HG02970 (cell line): Measurements from ENCODE around the gene SLC9A7.

Source experiments
- ATAC-seq: cut with Tn5 transposase; IDR thresholded peaks from one replicate; pipeline ENCODE4 v1.9.1; 2021; ENCODE audit warnings: mild to moderate bottlenecking, moderate library complexity, moderate number of reproducible peaks; ENCODE audit not compliant: unreplicated experiment, low FRiP score

The SLC9A7 gene

GRCh38 chrX:46662188-46662958 lies 96.5 kb downstream of the SLC9A7 start:
- ATAC-seq = no peak

GRCh38 chrX:46653482-46653881 lies 105.4 kb downstream of the SLC9A7 start:
- ATAC-seq = no peak

- ATAC-seq = no peak
Observed at GRCh38 chrX:46649421-46650260, 109.3 kb downstream of the SLC9A7 start.

- no peak for ATAC-seq
Observed at GRCh38 chrX:46648660-46649059, 110.3 kb downstream of the SLC9A7 start.

DNA sequence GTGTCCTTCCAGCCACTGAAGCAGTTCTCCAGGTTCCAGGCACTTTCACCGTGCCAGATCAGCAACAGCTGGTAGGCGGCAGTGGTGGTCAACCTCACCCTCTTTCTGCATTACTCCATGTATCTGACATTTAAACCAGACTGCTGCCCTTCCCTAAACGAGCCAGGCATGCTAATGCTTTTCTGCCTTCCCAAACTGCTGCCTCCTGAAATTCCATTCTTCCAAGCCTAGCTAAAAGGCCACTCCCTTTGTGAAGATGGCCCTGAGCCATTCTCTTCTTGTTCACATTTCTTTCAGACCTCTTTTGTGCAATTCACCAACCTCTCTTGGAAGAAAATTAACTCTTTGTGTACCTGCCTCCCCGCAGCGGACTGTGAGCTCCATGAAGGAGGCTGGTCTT lies 111.7 kb downstream of the SLC9A7 start:
- ATAC-seq = no peak

DNA sequence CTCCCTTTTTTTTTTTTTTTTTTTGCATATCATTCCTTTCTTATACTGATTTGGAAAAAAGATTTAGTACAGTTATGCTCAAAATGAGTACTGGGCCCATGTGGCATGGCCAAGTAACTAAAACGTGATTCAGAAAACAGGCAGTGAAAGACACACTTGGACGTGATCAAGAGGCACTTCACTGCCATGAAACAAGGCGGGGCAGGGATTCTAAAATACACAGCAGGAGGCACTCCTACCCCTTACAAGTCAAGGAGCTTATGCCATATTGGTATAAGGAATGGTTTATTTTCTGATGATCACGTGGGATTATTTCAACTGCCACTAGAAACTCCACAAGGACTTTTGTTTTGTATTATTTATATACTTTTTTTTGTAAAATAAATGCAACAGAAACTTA lies 113.3 kb downstream of the SLC9A7 start:
- no peak for ATAC-seq

DNA sequence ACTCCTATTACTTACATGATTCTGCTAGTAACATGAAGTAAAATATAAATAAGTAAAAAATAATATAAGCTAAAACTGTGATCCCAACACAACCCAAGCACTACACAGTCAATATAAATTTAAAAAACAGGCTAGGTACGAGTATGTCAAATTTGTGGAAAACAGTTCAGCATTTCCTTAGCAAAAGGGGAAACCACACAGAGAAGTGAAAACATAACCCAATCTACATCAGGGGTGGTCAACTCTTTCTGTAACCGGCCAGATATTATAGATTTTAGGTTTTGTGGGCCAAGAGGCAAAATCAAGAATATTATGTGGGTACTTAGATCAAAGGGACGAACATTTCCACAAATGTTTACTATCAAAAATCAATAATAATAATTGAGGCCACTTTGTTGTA lies 115.3 kb downstream of the SLC9A7 start:
- ATAC-seq = no peak

- ATAC-seq = no peak
Observed at GRCh38 chrX:46642145-46642544, 116.8 kb downstream of the SLC9A7 start.

DNA sequence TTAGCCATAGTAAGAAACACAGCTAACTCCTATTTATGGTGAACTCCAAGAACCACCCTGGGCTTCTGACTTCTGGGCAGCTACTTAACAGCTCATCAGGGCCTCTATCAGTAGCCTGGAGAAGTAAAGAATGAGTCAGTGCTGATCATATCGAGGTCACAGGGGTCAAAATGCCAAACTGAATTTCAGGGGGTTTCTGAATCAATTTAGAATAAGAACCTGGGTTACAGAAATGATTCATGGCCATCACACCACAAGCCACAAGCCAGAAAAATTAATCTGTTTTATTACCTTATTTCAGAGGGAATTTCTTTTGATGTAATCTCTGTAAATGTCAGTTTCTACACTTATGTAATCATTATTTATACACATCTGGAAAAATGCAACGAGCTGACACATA lies 121.0 kb downstream of the SLC9A7 start:
- no peak for ATAC-seq

DNA sequence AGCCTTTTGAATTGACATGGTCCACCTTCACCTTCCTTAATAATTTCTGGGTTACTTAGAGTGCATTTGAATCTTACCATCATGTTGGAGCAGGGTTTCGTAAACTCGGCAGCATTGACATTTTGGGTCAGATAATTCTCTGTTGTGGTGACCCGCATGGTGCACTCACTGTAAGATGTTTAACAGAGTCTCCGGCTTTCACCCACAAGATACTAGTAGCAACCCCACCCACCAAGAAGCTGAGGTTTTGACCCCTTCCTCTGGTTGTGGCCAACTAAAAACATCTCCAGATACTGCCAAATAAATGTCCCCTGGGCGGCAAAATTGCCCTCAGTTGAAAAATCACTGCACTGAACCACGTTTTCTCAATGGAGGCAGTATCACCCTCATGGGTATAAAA lies 122.7 kb downstream of the SLC9A7 start:
- ATAC-seq = no peak

DNA sequence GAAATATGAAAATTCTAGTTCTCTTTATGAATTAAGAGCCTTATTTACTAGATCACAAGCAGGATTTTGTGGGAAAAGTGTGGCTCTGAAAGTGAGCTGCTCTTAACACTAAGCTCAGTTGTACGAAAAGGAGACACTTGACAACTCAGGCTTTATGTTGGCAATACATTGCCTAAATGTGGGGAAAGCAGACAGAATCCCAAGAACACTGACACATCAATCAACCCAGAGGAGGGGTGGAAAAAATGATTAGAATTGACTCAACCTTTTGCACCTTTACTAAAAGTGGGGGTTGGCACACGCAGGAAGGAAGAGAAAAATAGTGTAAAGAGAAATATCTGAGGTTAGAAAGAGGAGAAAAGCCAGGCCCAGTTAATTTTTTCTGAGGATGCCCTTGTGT lies 123.7 kb downstream of the SLC9A7 start:
- no peak for ATAC-seq

DNA sequence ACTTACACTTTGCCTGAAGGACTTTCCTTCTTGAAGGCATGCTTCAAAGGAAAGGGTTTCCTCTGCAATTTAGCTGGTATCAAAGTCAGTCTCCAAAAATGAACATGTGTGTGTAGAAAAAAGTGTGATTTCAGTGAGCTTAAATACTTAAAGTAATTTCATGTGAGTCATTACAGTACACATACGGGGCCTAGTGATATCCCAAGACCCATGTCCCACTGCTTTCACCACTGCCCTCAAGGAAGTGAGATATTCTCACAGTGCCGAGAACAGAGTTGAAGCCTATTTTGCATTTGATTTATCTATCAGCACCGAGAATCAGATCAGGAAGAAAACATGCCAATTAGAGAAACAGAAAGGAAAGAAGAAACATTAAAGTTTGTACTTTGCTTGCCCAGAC lies 124.3 kb downstream of the SLC9A7 start:
- no peak for ATAC-seq

GRCh38 chrX:46630141-46630540 lies 128.8 kb downstream of the SLC9A7 start:
- ATAC-seq = no peak

DNA sequence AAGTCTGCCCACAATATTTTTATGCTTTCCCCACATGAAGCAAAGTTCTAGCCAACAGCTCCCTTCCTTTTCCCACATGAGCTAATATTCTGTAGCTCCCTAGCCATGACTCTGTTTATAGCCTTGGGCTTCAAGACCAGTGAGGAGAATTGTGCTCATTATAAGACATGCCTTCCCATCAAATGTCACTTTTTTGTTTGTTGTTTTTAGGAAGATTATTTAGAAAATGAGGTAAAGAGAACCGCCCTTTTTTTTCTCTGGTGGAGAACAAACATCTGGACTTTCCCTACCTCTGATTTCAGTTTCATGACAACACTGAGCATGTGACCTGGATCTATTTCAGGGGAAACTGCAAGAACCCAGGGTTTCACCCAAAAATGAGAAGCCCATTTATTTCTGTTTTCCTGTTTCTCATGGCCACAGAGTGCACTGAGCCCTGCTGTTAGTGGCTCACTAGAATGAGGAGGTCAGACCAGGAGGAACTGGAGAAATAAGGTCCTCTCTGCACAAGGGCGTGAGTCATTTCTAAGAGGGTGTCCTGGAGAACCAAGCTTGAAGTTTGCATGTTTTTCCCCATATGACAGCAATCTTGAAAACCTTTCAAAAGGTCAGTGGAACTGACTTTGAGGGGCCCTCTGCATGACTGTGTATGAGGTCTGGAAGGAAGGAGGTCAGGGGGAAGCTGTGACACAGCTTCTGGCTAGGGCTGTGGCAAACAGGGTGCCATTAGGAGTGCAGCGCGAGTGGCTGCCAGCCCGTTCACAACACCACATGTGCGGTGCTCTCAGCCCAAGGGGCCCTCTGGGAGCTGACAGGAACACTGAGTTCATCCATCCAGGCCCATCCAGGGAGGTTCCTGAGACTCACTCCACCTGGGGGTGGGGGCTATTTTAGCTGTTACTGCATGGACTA lies 130.2 kb downstream of the SLC9A7 start:
- ATAC-seq = peak; percentile 81

GRCh38 chrX:46627711-46628419 lies 131.1 kb downstream of the SLC9A7 start:
- ATAC-seq = peak; percentile 25

DNA sequence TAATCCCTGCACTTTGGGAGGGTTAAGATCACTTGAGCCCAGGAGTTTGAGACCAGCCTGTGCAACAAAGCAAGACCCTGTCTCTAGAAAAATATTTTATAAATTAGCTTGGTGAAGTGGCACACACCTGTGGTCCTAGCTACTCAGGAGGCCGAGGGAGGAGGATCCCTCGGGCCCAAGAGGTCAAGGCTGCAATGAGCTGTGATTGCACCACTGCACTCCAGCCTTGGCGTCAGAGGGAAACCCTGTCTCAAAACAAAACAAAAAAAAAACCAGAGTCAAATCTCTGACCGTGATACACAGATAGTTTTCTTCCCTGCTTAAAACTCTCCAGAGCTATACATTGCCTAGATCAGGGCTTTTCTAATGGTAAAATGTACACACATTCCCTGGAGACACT lies 131.9 kb downstream of the SLC9A7 start:
- no peak for ATAC-seq

GRCh38 chrX:46626566-46626965 lies 132.4 kb downstream of the SLC9A7 start:
- ATAC-seq = no peak

DNA sequence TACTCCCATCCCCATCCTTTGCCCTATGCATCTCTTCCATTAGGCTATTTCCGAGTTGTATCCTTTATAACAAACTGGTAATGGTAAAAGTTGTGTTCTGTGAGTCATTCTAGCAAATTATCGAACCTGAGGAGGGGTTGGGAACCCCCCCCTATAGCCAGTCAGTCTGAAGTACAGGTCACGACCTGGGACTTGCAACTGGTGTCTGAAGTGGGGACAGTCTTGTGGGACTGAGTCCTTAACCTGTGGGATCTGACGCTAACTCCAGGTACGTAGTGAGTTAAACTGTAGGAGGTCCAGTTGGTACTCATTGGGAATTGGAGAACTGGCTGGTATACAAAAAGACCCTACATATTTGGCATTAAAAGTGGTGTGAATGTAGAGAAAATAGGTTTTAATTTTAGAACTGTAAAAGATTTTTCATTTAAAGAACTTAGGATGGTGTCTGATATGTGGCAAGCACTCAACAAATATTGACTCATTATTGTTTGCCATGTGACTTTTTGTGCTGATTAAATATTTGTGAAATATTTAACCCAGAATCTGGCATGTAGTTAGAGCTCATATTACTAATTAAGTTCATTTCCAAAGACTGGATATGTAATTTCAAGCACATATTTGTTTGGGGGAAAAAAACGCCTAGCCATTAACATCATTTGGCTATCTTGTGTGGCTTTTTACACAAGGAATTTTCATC lies 134.7 kb downstream of the SLC9A7 start:
- ATAC-seq = no peak

- no peak for ATAC-seq
Observed at GRCh38 chrX:46621572-46621971, 137.3 kb downstream of the SLC9A7 start.

DNA sequence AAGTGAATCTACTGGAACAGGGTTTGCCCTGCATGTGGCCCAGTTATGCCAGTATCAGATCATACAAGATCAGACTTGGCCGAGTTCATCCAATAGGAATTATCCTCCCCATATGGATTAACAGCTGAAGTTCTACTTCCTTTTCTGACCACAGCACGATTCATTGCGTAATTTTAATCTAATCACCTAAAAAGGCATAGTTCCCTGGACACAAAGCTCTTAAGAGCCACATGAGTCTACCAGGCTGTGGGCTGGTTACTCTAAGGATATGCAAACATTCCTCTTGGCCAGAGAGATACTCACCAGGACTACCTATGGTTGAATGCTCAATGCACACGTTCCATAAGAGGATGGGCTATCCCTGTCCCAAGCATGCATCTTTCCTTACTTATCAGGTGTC lies 138.4 kb downstream of the SLC9A7 start:
- no peak for ATAC-seq
